ENCODE measurements around the gene MBNL3.
"Not testable (repeated sequence)": the region's sequence is repeated elsewhere in the genome, so short reads cannot be mapped to it uniquely, and the experiment has no call there.

The MBNL3 gene

GRCh38 chrX:132373610-132374009 lies 115.2 kb downstream of the MBNL3 start:
- DNase-seq (ENCODE audit: low read depth): peak; percentile 1

- DNase-seq (ENCODE audit: low read depth): no peak
These were observed 119.1 kb downstream of the MBNL3 start for GRCh38 chrX:132369617-132370326.

- DNase-seq (ENCODE audit: low read depth): no peak
These were observed 120.9 kb downstream of the MBNL3 start for GRCh38 chrX:132367984-132368383.

GRCh38 chrX:132367314-132367713 lies 121.5 kb downstream of the MBNL3 start:
- DNase-seq (ENCODE audit: low read depth): no peak

GRCh38 chrX:132365490-132365889 lies 123.3 kb downstream of the MBNL3 start:
- no peak for DNase-seq (ENCODE audit: low read depth)

GRCh38 chrX:132364313-132364712 lies 124.5 kb downstream of the MBNL3 start:
- DNase-seq (ENCODE audit: low read depth): no peak

- no peak for DNase-seq (ENCODE audit: low read depth)
These were observed 135.4 kb downstream of the MBNL3 start for GRCh38 chrX:132353430-132353829.

- no peak for DNase-seq (ENCODE audit: low read depth)
These were observed 152.7 kb downstream of the MBNL3 start for GRCh38 chrX:132336172-132336571.

- DNase-seq (ENCODE audit: low read depth): no peak
These were observed 155.5 kb downstream of the MBNL3 start for GRCh38 chrX:132333351-132333750.

GRCh38 chrX:132331532-132331931 lies 157.3 kb downstream of the MBNL3 start:
- no peak for DNase-seq (ENCODE audit: low read depth)

GRCh38 chrX:132331000-132331399 lies 157.8 kb downstream of the MBNL3 start:
- no peak for DNase-seq (ENCODE audit: low read depth)

- DNase-seq (ENCODE audit: low read depth): no peak
These were observed 158.6 kb downstream of the MBNL3 start for GRCh38 chrX:132330156-132330729.

GRCh38 chrX:132326960-132327359 lies 161.9 kb downstream of the MBNL3 start:
- not testable (repeated sequence) for DNase-seq (ENCODE audit: low read depth)

All from fibroblast of gingiva (primary cell).